Dedifferentiated amniotic fluid mesenchymal stem cell (primary cell): ENCODE results near the gene RNF11.

Experiments
- DNase-seq: peaks from one replicate; pipeline ENCODE4 v3.0.0-alpha.2; 2016; ENCODE audit errors: extremely low spot score

The RNF11 gene

GRCh38 chr1:51313268-51313852, 77.3 kb downstream of the RNF11 start:
- no peak for DNase-seq

DNA sequence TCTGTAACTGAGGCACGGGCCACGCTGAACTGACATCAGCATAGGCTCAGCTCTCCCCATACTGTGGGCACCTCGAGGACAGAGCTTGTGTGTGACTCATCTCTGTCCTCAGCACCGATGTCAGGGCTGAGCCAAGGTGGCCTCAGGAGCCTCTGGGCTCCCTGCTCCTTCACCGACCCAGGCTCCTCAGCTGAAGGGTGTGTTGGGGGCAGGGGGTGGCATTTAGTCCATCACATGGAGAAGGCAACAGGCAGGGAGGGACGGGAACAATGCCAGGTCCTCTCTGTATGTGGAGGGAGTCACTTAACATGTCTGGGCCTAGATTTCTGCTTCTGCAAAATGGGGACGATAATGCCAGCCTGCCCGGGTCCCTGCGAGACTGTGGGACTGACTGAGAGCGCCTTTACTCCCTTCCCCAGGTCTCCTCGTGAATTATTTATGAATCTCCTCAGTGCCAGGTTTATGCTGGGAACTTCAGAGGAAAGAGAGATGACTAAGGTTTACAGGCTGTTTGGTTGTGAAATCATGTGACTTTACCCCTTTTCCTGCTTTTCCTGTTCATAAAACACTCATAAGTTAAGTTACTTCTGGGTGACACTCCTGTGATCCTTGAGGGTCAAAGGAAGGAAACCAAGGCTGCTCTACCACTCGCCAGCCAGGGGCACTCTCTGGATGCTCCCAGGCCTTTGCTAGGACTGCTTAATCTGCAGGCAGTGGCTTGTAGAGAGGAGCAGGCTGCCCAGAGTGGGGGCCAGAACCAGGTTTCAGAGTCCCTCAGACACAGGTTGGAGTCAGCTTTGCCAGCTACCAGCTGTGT, 78.1 kb downstream of the RNF11 start:
- no peak for DNase-seq

- no peak for DNase-seq
Observed at GRCh38 chr1:51314974-51315373, 78.9 kb downstream of the RNF11 start.

GRCh38 chr1:51316113-51316845, 80.2 kb downstream of the RNF11 start:
- no peak for DNase-seq

DNA sequence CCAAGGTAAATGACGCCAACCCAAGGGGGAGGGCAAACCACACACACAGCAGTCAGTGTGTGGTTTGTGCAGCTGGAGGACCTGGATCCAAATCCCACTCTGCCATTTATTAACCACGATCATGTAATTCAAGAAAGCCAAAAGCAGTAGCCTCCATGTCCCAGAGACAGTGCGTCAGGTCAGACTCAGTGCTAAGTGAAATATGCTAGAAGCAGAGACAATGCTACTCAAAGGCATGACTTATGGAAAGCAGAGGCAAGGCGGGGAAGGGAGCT, 80.7 kb downstream of the RNF11 start:
- DNase-seq, result no peak

GRCh38 chr1:51317798-51318197, 81.7 kb downstream of the RNF11 start:
- DNase-seq, result no peak

DNA sequence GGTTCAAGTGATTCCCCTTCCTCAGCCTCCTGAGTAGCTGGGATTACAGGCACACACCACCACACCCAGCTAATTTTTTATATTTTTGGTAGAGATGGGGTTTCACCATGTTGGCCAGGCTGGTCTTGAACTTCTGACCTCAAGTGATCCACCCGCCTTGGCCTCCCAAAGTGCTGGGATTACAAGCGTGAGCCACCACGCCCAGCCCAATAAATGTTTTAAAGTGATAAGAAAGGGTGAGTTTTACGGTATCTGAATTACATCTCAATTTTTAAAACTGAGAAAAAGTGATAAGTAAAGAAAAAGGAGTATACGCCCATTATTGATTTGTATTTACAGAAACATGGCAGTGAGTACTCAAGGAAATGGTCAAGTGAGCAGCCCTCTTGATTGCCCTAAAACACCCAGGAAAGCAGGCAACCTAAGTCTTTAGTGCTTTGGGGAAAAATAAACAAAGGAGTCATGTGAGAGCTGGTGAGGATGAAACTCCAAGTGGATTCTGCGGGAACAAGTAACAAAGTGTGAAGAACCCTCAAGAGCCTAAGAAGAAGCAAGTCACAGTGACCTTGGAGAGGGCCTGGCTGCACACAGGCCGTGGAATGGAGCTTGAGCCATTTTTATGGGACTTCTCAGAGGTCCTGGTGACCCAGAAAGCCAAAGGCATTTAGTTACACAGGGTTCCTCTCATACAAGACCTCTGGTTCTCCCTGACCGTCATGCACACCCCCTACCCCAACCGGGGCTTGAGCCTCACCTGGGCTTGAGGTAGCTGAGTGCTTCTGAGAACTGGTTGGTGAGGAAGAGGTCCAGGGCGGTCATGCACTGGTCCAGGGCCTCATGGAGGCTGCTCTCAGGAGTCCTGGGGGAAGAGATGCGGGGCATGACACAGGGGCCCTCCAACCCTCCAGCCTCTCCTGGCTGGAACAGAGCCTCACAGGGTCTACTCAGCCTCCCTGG, 85.2 kb downstream of the RNF11 start:
- no peak for DNase-seq

GRCh38 chr1:51321924-51322280, 85.8 kb downstream of the RNF11 start:
- DNase-seq, result no peak

- no peak for DNase-seq
Observed at GRCh38 chr1:51322417-51323101, 86.5 kb downstream of the RNF11 start.
